Neural progenitor cell (in vitro differentiated cells): Measurements from ENCODE around the gene PTGER3. TPM values are rescaled to one million over a fixed set of nuclear protein-coding genes. Genes with fewer than 3 reads are reported as not detected.

Experiments used
- DNase-seq: peaks from one replicate; pipeline ENCODE4 v3.0.0-alpha.2; 2016; ENCODE audit warnings: low spot score
- H2AFZ ChIP-seq: fragments of 200-600 bp; sonication (generic); replicated peaks from 2 replicates; pipeline ENCODE4 v1.6.1; 2016; ENCODE audit warnings: antibody characterized with exemption
- H3F3A ChIP-seq: fragments of 200-600 bp; sonication (generic); 2 replicates; pipeline ENCODE4 v1.6.1; 2016; ENCODE audit warnings: antibody characterized with exemption, low read depth
- H3K27ac ChIP-seq: fragments of 200-600 bp; sonication (generic); 2 replicates; pipeline ENCODE4 v1.5.1; 2016; ENCODE audit warnings: mild to moderate bottlenecking
- H3K27me3 ChIP-seq: fragments of 200-600 bp; sonication (generic); 2 replicates; pipeline ENCODE4 v1.6.1; 2016; ENCODE audit warnings: mild to moderate bottlenecking, moderate library complexity
- H3K36me3 ChIP-seq: fragments of 200-600 bp; sonication (generic); 2 replicates; pipeline ENCODE4 v1.5.1; 2016
- H3K4me1 ChIP-seq: fragments of 200-600 bp; sonication (generic); 2 replicates; pipeline ENCODE4 v1.6.1; 2016; ENCODE audit warnings: mixed run types
- H3K4me2 ChIP-seq: fragments of 200-600 bp; sonication (generic); 2 replicates; pipeline ENCODE4 v1.6.1; 2016
- H3K4me3 ChIP-seq: fragments of 200-600 bp; sonication (generic); 2 replicates; pipeline ENCODE4 v1.5.1; 2016
- H3K79me2 ChIP-seq: fragments of 200-600 bp; sonication (generic); 2 replicates; pipeline ENCODE4 v1.6.1; 2016; ENCODE audit warnings: low read depth
- H3K9ac ChIP-seq: fragments of 200-600 bp; sonication (generic); 2 replicates; pipeline ENCODE4 v1.6.1; 2016
- H3K9me3 ChIP-seq: fragments of 200-600 bp; sonication (generic); 2 replicates; pipeline ENCODE4 v1.5.1; 2016; ENCODE audit warnings: low read depth
- H4K20me1 ChIP-seq: fragments of 200-600 bp; sonication (generic); 2 replicates; pipeline ENCODE4 v1.6.1; 2016; ENCODE audit warnings: low read depth
- H3K27ac Mint-ChIP-seq: 3 replicates; pipeline ENCODE4 v1.8.0; 2021; ENCODE audit warnings: mixed read lengths
- H3K27me3 Mint-ChIP-seq: 2 replicates; pipeline ENCODE4 v1.8.0; 2022; ENCODE audit warnings: low read depth, mild to moderate bottlenecking, inconsistent platforms, moderate library complexity, mixed read lengths; ENCODE audit not compliant: insufficient read depth
- H3K36me3 Mint-ChIP-seq: 3 replicates; pipeline ENCODE4 v1.8.0; 2021; ENCODE audit warnings: mixed read lengths
- H3K4me1 Mint-ChIP-seq: 3 replicates; pipeline ENCODE4 v1.8.0; 2021; ENCODE audit warnings: mixed read lengths
- H3K4me3 Mint-ChIP-seq: 3 replicates; pipeline ENCODE4 v1.8.0; 2021; ENCODE audit warnings: mild to moderate bottlenecking, moderate library complexity, mixed read lengths
- H3K9me3 Mint-ChIP-seq: 3 replicates; pipeline ENCODE4 v1.8.0; 2020; ENCODE audit warnings: mixed read lengths
- CTCF ChIP-seq: fragments of 200-600 bp; sonication (generic); IDR thresholded peaks from 2 replicates; pipeline ENCODE4 v1.5.1; 2017; ENCODE audit warnings: antibody characterized with exemption, mild to moderate bottlenecking
- EZH2 ChIP-seq: fragments of 200-600 bp; sonication (generic); IDR thresholded peaks from 2 replicates; pipeline ENCODE4 v1.6.1; 2017; ENCODE audit warnings: antibody characterized with exemption, mild to moderate bottlenecking, moderate library complexity
- EZH2phosphoT487 ChIP-seq: fragments of 200-600 bp; sonication (generic); IDR thresholded peaks from 2 replicates; pipeline ENCODE4 v1.6.1; 2017; ENCODE audit warnings: antibody characterized with exemption
- total RNA-seq: library from RNA; depleted of rRNA; stranded (reverse); fragments of >200 nt; gene quantifications from 2 replicates; pipeline ENCODE4 v1.2.3, GENCODE V29; 2015; ENCODE audit warnings: low replicate concordance

PTGER3 gene
- total RNA-seq, 1 donor from 2014 or later: 0.09 TPM

GRCh38 chr1:70980361-70980760, 67.3 kb downstream of the PTGER3 start:
- TF ChIP-seq CTCF: no peak
- TF ChIP-seq EZH2: no peak
- TF ChIP-seq EZH2phosphoT487: no peak
- H3F3A ChIP-seq: no peaks in the 10 kb centered on the region
- Mint-ChIP-seq H3K36me3 (no peaks in the 10 kb centered on the region), H3K9me3 (no peaks in the 10 kb centered on the region), H3K4me3 (no peak overlapping the region), H3K27me3 (no peaks in the 10 kb centered on the region), H3K27ac (no peak overlapping the region), H3K4me1 (no peaks in the 10 kb centered on the region)
- H3K4me3 ChIP-seq: no peak overlapping the region
- H3K36me3 ChIP-seq: no peaks in the 10 kb centered on the region
- DNase-seq: peak; percentile 48
- H2AFZ ChIP-seq: no peak overlapping the region
- H3K9ac ChIP-seq: no peak overlapping the region
- H3K4me1 ChIP-seq: peaks cover 5% of the 10 kb centered on the region
- no peaks in the 10 kb centered on the region for H4K20me1 ChIP-seq
- H3K27me3 ChIP-seq: no peaks in the 10 kb centered on the region
- H3K27ac ChIP-seq: no peak overlapping the region
- H3K4me2 ChIP-seq: no peak overlapping the region
- H3K79me2 ChIP-seq: no peaks in the 10 kb centered on the region
- no peaks in the 10 kb centered on the region for H3K9me3 ChIP-seq

- Mint-ChIP-seq H3K27ac (no peak overlapping the region), H3K9me3 (no peaks in the 10 kb centered on the region), H3K27me3 (no peaks in the 10 kb centered on the region), H3K4me1 (no peaks in the 10 kb centered on the region), H3K36me3 (no peaks in the 10 kb centered on the region), H3K4me3 (no peak overlapping the region)
- no peaks in the 10 kb centered on the region for H3K36me3 ChIP-seq
- H3K79me2 ChIP-seq: no peaks in the 10 kb centered on the region
- peaks cover 5% of the 10 kb centered on the region for H3K4me1 ChIP-seq
- no peak for DNase-seq
- no peaks in the 10 kb centered on the region for H4K20me1 ChIP-seq
- TF ChIP-seq CTCF (no peak), EZH2 (no peak), EZH2phosphoT487 (no peak)
- no peak overlapping the region for H3K4me3 ChIP-seq
- no peak overlapping the region for H3K27ac ChIP-seq
- no peak overlapping the region for H3K9ac ChIP-seq
- H3K9me3 ChIP-seq: no peaks in the 10 kb centered on the region
- H3K27me3 ChIP-seq: no peaks in the 10 kb centered on the region
- H3F3A ChIP-seq: no peaks in the 10 kb centered on the region
- H3K4me2 ChIP-seq: no peak overlapping the region
- no peak overlapping the region for H2AFZ ChIP-seq
These were observed 67.7 kb downstream of the PTGER3 start for GRCh38 chr1:70979881-70980280.

GRCh38 chr1:70979313-70979712, 68.3 kb downstream of the PTGER3 start:
- TF ChIP-seq CTCF: no peak
- no peak for TF ChIP-seq EZH2phosphoT487
- H3F3A ChIP-seq: no peaks in the 10 kb centered on the region
- no peak overlapping the region for H3K4me2 ChIP-seq
- H2AFZ ChIP-seq: no peak overlapping the region
- no peak overlapping the region for H3K27ac Mint-ChIP-seq
- H3K9ac ChIP-seq: no peak overlapping the region
- H3K27ac ChIP-seq: no peak overlapping the region
- H3K9me3 Mint-ChIP-seq: no peaks in the 10 kb centered on the region
- peaks cover 5% of the 10 kb centered on the region for H3K4me1 ChIP-seq
- no peaks in the 10 kb centered on the region for H4K20me1 ChIP-seq
- H3K27me3 Mint-ChIP-seq: no peaks in the 10 kb centered on the region
- H3K4me3 ChIP-seq: no peak overlapping the region
- no peaks in the 10 kb centered on the region for H3K27me3 ChIP-seq
- no peaks in the 10 kb centered on the region for H3K79me2 ChIP-seq
- no peak overlapping the region for H3K4me3 Mint-ChIP-seq
- no peak for DNase-seq
- no peaks in the 10 kb centered on the region for H3K9me3 ChIP-seq
- no peaks in the 10 kb centered on the region for H3K4me1 Mint-ChIP-seq
- no peaks in the 10 kb centered on the region for H3K36me3 ChIP-seq
- no peaks in the 10 kb centered on the region for H3K36me3 Mint-ChIP-seq

- no peak overlapping the region for H3K4me3 ChIP-seq
- H3F3A ChIP-seq: no peaks in the 10 kb centered on the region
- H2AFZ ChIP-seq: no peak overlapping the region
- H4K20me1 ChIP-seq: no peaks in the 10 kb centered on the region
- no peak overlapping the region for H3K9ac ChIP-seq
- Mint-ChIP-seq H3K4me3 (no peak overlapping the region), H3K36me3 (no peaks in the 10 kb centered on the region), H3K27ac (no peak overlapping the region), H3K27me3 (no peaks in the 10 kb centered on the region), H3K4me1 (no peaks in the 10 kb centered on the region), H3K9me3 (no peaks in the 10 kb centered on the region)
- peaks cover 5% of the 10 kb centered on the region for H3K4me1 ChIP-seq
- no peaks in the 10 kb centered on the region for H3K27me3 ChIP-seq
- DNase-seq: no peak
- TF ChIP-seq EZH2: no peak
- no peak for TF ChIP-seq CTCF
- no peak for TF ChIP-seq EZH2phosphoT487
- no peaks in the 10 kb centered on the region for H3K36me3 ChIP-seq
- H3K79me2 ChIP-seq: no peaks in the 10 kb centered on the region
- no peak overlapping the region for H3K4me2 ChIP-seq
- H3K9me3 ChIP-seq: no peaks in the 10 kb centered on the region
- no peak overlapping the region for H3K27ac ChIP-seq
These were observed 69.0 kb downstream of the PTGER3 start for GRCh38 chr1:70978623-70979022.
